GM10847 (cell line): ENCODE results near the gene RAC3.

Source experiments
- POLR2A ChIP-seq: IDR thresholded peaks from 2 replicates; pipeline ENCODE4 v1.6.1; 2011; ENCODE audit not compliant: insufficient read length; ENCODE audit errors: extremely low read depth

Gene RAC3

GRCh38 chr17:82050761-82051641 lies 19.5 kb downstream of the RAC3 start:
- TF ChIP-seq POLR2A: no peak

GRCh38 chr17:82051776-82052637 lies 20.5 kb downstream of the RAC3 start, which contains the start of the genes GPS1 and RFNG:
Gene GPS1, plus strand, starts transcription at chr17:82051898. Its CDS starts 34 bp downstream, at chr17:82051932.
Gene RFNG, minus strand, starts transcription at chr17:82051811. Its CDS starts 45 bp downstream, at chr17:82051766.
- peak; percentile 51 for TF ChIP-seq POLR2A

DNA sequence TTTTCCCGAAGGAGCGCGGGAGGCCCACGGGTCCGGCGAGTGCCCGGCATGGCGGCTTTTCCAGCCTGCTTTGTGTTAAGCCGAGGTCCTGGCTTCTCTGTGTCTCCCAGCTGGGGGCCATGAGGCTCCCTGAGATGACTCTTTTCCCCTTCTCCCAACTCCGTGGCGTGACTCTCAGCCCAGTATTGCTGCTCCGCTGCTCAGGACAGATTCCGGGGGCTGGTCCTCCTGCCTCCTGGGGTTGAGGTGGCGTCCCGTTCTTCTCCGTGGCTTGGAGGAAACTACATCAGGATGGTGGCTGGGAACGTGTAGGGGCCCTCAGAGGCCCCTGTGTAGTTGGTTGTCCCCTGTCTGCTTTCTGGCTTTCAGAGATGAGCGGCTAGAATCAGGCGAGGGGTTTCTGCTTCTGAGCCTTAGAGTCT lies 21.2 kb downstream of the RAC3 start:
- TF ChIP-seq POLR2A: no peak

- TF ChIP-seq POLR2A: no peak
These were observed 21.7 kb downstream of the RAC3 start for GRCh38 chr17:82053130-82053529.

DNA sequence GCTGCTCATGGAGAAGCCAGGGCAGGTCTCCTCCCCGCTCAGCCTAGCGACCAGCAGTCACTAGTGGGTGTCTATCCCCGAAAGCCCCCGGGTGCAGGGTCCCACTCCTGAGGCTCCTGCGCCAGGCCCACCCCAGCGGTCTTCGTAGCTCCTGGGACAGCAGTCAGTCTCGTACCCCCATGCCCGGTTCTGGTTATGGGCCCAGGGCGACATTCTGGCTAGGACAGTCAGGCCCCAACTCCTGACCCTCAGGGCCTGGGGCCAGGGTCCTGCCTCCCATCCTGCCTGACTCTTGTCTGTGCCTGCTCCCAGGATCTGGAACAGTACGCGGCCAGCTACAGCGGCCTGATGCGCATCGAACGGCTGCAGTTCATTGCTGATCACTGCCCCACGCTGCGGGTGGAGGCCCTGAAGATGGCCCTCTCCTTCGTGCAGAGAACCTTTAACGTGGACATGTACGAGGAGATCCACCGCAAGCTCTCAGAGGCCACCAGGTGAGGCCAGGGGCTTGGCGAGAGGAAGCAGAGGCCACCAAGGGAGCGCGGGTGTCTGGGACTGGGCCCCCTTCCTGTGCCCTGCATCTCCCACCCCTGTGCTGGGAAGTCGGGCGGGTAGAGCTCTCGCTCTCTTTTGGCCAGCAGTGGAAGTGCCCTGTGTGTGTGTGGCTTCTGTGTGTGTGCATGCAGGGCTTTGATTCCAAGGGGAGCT lies 22.2 kb downstream of the RAC3 start:
- TF ChIP-seq POLR2A: no peak

DNA sequence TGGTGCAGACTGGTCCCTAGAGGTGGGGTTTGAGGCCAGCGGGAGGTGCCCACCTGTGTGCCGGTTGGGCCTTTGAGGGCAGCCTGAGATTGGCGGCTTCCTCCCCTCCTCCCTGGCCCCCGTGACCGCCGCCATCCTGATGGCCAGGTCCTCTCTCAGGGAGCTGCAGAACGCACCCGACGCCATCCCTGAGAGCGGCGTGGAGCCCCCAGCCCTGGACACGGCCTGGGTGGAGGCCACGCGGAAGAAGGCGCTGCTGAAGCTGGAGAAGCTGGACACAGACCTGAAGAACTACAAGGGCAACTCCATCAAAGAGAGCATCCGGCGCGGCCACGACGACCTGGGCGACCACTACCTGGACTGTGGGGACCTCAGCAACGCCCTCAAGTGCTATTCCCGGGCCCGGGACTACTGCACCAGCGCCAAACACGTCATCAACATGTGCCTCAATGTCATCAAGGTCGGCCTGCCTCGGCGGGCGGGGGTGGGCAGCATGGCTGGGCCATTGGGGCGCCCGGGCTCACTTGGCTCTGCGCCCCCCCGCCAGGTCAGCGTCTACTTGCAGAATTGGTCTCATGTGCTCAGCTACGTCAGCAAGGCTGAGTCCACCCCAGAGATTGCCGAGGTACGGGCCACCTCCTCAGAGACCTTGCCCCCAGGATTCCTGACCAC lies 23.0 kb downstream of the RAC3 start:
- no peak for TF ChIP-seq POLR2A

DNA sequence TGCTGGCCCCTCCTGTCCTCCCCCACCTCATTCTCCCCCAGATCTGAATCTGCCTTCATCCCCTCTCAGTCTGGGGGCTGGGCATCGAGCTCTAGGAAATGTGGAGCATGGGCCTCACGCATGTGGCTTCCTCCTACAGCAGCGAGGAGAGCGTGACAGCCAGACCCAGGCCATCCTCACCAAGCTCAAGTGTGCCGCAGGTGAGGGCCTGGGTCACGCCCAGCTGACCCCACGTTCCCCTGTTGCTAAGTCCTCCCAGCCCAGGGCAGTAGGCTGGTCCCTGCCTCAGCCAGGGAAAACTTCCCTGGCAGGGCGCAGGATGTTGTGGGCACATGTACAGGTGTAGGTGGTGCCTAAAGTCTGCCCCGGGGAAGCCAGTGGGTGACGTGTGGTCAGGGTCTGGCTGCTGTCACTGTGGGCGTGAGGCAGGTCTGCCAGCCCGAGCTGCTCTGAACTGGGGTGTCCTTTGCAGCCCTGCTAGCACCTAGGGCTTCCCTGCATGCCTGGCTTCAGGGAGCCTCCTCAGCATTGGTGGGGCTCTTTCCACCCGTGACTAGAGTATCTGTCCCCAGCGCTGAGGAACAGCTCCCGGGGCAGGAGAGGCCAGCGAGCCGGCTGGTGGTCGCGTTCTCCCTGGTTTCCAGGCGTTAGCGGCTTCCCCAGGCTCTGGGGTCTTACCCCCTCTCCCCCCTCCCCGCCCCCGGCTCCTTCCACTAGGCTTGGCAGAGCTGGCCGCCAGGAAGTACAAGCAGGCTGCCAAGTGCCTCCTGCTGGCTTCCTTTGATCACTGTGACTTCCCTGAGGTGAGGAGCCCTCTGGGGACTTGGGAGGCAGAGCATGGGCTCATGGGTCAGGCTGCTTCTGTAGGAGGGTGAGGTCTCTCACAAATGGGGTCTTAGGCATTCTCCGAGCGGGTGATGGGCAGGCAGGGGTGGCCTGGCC lies 23.8 kb downstream of the RAC3 start:
- no peak for TF ChIP-seq POLR2A

GRCh38 chr17:82055965-82056728 lies 24.7 kb downstream of the RAC3 start:
- no peak for TF ChIP-seq POLR2A

- no peak for TF ChIP-seq POLR2A
These were observed 25.5 kb downstream of the RAC3 start for GRCh38 chr17:82056729-82057621.

DNA sequence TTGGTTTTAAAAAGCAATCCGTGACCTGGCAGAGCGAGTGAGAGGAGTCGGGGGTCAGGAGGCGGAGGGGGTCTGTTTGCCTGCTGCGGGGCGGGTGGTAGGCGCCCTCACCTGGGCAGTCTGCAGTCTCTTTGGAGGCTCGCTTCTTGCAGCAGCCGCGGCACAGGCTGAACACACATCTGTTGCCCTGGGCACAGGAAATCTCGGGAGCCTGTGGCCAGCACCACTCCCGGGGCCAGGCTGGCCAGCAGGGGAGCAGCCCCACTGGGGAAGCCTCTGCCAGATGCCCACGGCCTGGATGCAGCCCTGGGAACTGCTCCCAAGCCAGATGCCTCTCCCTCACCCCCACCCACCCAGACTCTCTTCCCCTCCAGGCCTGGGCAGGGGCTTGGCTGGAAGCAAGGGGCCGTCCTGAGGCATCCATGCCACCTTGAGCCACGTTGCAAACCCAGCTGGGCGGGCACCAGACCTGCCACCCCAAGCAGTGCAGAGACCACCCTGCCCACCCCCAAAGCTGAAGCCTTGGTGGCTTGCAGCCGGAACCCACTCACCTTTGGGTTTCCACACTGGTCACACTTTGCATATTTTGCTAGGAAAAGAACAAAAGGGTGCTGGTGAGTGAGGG lies 26.9 kb downstream of the RAC3 start:
- no peak for TF ChIP-seq POLR2A

DNA sequence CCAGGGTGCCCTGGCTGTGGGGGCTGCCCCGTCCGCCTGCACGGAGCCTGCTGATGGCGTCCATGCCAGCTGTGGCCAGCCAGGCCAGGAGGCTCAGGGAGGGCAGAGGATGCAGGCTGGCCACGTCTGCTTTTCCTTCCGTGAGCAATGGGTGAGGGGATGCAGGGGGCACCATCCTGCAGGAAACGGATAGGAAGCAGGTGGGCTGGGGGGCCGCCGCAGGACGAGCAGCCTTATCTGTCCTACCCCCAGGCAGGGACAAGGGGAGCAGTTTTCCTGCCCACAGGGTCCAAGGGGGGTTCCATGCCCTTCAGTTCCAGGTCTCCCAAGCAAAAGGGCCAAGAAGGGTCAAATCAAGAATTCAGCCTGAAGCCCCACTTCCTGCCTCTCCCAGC lies 27.4 kb downstream of the RAC3 start:
- TF ChIP-seq POLR2A: no peak
